GM12872 (cell line): Measurements from ENCODE around the gene TEX13D.

Experiments
- TF ChIP-seq, protein P1 (sequence below): IDR thresholded peaks from 3 replicates; pipeline ENCODE4 v1.5.1; 2011; ENCODE audit warnings: low read depth, mild to moderate bottlenecking, low read length, moderate library complexity; ENCODE audit not compliant: insufficient read depth

TEX13D gene

DNA sequence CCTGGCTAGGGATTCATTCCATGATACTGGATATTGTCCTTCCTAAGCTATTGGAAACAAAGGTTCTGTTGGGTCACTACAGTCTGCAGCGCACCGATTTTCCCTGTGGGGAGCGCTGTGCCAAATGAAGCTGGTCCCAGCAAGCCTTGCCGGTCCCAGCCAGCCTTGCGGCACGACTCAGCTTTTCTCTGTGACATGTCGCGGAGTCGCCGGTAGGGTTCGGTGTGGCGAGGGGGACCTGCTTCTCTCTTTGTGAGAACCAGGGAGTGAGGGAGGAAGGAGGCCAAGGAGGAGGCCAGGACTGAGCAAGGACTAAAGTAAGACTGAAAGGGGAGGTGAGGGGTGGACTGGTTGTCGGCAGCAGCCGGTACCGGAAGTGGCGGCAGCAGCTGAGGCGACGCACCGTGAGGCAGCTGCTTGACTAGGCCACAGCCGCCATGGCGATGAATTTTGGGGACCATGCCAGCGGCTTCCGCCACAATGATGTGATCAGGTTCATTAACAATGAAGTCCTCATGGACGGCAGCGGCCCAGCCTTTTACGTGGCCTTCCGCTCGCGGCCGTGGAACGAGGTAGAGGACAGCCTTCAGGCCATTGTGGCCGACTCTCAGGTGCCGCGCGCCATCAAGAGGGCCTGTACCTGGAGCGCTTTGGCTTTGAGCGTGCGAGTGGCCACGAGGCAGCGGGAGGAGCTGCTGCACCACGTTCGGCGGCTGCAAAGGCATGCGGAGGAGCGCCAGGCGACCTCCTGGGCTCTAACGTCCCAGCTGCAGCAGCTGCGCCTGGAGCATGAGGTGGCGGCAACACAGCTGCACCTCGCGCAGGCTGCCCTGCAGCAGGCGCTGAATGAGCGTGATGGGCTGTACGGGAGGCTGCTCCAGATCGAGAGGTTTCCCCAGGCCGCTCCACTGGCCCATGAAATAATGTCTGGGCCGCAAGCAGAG lies at the start of gene TEX13D:
TSS of gene TEX13D (plus strand) at position 180 of the 944 bp plus-strand sequence. CDS start at position 438, 258 bp downstream.
- TF ChIP-seq, protein P1, sequence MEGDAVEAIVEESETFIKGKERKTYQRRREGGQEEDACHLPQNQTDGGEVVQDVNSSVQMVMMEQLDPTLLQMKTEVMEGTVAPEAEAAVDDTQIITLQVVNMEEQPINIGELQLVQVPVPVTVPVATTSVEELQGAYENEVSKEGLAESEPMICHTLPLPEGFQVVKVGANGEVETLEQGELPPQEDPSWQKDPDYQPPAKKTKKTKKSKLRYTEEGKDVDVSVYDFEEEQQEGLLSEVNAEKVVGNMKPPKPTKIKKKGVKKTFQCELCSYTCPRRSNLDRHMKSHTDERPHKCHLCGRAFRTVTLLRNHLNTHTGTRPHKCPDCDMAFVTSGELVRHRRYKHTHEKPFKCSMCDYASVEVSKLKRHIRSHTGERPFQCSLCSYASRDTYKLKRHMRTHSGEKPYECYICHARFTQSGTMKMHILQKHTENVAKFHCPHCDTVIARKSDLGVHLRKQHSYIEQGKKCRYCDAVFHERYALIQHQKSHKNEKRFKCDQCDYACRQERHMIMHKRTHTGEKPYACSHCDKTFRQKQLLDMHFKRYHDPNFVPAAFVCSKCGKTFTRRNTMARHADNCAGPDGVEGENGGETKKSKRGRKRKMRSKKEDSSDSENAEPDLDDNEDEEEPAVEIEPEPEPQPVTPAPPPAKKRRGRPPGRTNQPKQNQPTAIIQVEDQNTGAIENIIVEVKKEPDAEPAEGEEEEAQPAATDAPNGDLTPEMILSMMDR, result no peak

DNA sequence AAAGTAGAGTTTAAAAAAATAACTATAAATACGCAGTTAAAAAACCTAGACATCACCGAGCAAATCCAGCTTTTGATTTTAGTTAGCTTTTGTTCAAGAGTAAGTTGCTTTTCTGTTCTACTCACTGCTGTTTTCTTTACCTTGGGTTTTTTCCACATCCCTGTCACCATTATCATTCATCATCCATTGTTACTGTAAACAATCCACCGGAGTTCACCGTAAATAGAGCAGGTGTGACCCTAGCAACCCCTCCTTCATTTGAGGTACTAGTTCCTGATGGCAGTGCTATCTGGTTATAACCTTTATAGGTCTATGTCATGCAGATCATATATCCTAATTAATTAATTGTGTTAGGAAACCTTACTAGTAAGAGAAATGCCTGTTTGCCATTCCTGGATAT lies 43.0 kb upstream of the TEX13D start:
- TF ChIP-seq, protein P1, result no peak

DNA sequence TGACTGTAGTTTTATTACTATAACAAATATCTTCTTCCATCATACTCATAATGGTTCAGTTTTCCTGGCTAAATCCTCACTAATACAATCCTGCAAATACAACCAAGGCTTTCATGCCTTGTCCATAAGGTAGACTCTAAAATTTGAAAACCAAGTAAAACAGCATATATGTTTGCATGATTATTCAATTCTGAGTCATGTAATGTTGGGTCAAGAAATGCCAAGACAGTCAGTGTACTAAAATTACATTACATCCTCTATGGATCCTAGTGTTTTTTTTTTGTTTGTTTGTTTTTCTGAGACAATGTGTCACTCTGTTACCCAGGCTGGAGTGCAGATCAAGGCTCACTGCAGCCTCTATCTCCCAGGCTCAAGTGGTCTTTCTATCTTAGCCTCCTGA lies 38.6 kb upstream of the TEX13D start:
- TF ChIP-seq, protein P1, result no peak

DNA sequence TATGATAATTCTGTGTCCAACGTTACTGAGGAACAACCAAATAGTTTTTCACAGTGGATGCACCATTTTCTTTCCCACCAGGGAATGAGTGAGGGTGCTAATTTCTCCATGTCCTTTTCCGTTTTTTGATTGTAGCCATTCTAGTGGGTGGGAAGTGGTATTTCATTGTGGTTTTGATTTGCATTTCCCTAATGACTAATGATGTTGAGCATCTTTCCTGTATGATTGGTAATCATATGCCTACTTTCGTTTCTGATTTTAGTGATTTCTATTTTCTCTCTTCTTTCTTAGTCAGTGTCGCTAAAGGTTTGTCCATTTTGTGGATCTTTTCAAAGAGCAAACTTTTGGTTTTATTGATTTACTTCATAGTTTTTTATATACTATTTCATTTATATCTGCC lies 32.1 kb upstream of the TEX13D start:
- TF ChIP-seq, protein P1, result no peak

DNA sequence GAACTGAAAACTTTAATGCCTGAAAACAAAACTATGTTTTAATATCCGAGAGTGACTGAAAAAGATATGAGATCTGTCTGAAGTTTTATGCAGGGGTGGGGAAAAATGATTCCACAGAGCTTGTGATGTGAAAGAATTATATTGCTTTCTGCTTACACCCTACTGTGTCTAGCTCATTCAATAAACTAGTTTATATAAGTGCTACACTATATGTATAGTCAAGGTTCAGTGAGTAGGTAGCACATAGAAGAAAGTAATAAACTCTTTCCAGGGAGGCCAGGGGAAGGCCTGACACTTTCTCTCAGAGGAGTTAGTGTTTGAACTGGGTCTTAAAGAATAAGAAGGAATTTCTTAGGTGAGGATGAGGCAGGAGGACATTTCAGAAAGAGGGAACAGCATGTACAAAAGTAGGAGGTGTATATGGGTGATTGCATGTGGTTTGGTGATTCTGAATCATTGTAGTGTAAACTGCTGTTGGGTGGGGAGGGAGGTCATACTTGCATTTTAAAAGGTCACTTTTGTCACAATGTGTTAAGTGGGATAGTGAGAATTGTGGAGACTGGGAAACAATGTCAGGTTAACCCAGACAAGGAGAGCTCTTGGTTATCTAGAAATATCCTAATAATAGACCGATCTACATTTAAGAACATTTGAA lies 25.1 kb upstream of the TEX13D start:
- TF ChIP-seq, protein P1, result no peak

DNA sequence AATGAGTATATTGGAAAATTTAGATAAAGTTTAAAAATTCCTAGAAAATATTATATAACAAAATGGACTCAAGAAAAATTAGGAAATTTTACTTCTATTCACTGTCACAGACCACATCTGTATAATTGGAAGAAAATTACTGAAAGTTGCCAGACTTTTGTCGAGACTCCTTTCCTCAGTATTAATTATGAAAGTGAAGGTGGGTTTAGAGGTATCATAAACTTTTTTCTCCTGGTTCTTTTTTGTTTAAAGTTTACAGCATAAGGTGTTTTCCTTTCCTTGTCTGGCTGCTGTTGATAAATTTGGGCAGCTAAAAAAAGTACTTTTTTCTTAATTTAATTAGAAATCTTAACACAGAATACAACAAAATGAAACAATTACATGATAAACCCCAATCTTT lies 6.7 kb upstream of the TEX13D start:
- TF ChIP-seq, protein P1, result no peak

DNA sequence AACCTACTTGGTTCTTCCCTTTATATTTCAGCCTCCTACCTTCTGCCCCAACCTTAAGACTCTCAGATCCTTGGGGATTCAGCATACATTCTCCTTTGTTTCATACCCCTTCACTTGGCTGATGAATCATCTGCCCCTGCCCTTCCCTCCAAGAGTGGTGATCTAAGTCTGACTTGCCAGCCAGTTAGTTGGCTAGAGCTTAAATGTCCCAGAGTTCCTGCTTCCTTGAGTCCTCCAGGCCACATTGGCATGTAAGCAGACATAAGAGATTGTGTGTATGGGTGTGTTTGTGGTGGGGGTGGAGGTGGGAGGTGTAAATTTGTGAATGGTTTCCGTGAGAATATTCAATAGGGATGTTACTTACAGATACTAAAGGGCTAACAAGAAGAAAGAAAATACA lies 3.7 kb upstream of the TEX13D start:
- TF ChIP-seq, protein P1, result no peak
